GM10266 (cell line): ENCODE data around the gene PLEKHA6.

Experiments used
- DNase-seq: peaks from one replicate; pipeline ENCODE4 v3.0.0; 2012; ENCODE audit errors: extremely low spot score
- CTCF ChIP-seq: IDR thresholded peaks from 2 replicates; pipeline ENCODE4 v1.5.1; 2012; ENCODE audit warnings: mild to moderate bottlenecking, low read depth; ENCODE audit not compliant: control insufficient read depth, insufficient read depth; ENCODE audit errors: missing control alignments

The PLEKHA6 gene

GRCh38 chr1:204267191-204267601 is 92.5 kb downstream of the PLEKHA6 start:
- no peak for DNase-seq

GRCh38 chr1:204266504-204267034 is 93.2 kb downstream of the PLEKHA6 start:
- DNase-seq, result no peak
- TF ChIP-seq CTCF, result no peak

More at GRCh38 chr1:204267191-204267601, 92.5 kb downstream of the PLEKHA6 start:
- TF ChIP-seq CTCF, result no peak

- DNase-seq, result no peak
- no peak for TF ChIP-seq CTCF
Observed at GRCh38 chr1:204265665-204266064, 94.1 kb downstream of the PLEKHA6 start.

GRCh38 chr1:204264805-204265204 is 94.9 kb downstream of the PLEKHA6 start:
- no peak for TF ChIP-seq CTCF
- no peak for DNase-seq

- no peak for DNase-seq
- TF ChIP-seq CTCF, result no peak
Observed at GRCh38 chr1:204263254-204263910, 96.3 kb downstream of the PLEKHA6 start.

GRCh38 chr1:204262506-204263253 is 97.0 kb downstream of the PLEKHA6 start:
- no peak for DNase-seq
- no peak for TF ChIP-seq CTCF
